GM19240 (cell line): ENCODE measurements around the gene OGA.
A peak's percentile ranks its signal among the peaks of the same experiment; 100 is the strongest.
"Not testable (repeated sequence)": the region's sequence is repeated elsewhere in the genome, so short reads cannot be mapped to it uniquely, and the experiment has no call there.

Experiments used
- DNase-seq: peaks from one replicate; pipeline ENCODE4 v3.0.0; 2011; ENCODE audit warnings: low spot score; ENCODE audit not compliant: insufficient read length

Gene OGA

DNA sequence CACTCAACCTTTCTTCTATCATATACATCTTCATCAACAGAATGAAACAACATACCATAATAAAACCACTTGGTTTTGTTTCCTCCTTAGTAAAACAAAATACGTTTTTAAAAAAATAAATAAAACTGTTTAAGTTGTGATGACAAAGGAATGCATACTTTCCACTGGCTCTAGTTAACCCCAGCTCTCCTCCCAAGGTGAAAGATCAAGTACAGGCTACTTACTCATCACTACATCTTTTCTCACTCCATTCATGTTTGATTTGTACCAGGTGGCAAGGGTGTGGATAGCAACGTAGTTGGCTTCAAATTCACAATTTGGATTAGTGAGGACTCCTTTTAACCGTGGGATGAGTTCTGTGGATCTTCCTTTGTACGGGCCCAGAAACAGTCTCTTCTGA is 14.7 kb downstream of the OGA start:
- DNase-seq: no peak

DNA sequence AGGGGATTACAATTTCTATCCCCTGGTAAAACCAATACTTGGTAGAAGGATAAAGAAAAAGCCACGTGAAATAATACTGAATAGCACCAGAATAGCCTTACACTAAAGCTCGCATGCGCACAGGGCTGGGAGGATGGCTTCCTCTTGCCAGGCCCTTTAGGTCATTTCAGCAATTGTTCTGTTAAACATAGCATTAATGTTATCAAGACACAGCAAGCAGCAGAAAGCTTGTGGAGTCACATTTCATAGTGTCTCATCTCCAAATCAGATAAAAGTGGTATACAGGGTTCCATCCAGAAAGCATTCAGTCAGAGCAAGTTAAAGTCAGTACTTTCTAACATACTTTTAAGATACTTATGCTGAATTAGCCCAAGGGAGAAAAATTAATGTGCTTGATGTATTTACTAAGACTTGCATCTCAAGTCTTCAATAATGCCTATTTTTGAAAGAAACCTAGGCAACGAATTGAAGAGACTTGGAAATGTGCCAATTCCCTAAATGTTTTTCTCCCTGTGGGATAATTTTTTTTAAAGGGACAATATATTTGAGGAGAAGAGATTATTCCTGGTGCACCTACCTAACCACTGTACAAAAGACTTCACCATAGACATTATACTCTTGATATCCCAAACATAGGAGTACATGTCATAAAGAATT is 20.7 kb downstream of the OGA start:
- no peak for DNase-seq

DNA sequence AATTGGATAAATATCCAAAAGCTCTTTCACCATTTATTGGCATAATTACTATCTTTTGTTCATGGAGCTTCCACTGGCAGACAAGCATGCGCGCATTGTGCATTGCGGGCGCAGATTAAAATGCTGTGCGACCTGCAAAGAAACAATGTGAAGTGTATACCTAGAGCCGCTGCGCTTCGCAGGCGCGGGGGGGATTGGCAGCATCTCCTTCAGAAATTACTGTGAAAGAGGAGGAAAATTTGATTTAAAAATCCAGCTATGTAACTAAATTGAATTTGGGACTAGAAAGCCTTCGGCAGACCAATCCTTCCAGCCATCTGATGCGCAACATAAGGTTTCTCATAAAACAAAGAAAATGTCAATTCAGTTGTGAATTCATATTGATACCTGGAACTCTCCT is 24.7 kb downstream of the OGA start:
- DNase-seq: no peak

DNA sequence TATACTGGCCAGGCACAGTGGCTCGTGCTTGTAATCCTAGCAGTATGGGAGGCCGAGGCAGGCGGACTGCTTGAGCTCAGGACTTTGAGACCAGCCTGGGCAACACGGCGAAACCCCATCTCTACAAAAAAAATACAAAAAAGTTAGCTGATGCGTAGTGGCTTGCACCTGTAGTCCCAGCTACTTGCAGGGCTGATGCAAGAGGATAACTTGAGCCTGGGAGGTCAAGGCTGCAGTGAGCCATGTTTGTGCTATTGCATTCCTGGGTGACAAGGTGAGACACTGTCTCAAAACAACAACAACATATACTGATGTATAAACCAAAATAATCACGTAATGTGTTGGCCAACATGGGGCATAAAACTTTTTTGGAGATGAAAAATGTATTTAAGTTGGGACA is 28.6 kb downstream of the OGA start:
- no peak for DNase-seq

DNA sequence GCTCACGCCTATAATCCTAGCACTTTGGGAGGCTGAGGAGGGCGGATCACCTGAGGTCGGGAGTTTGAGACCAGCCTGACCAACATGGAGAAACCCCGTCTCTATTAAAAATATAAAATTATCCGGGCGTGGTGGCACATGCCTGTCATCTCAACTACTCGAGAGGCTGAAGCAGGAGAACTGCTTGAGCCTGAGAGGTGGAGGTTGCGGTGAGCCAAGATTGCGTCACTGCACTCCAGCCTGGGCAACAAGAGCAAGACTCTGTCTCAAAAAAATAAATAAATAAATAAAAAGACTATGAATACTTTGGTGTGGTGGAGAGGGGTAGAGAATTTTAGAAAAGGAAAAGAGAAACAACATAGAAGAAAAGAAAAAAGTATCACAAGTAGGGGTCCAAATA is 29.0 kb downstream of the OGA start:
- not testable (repeated sequence) for DNase-seq

DNA sequence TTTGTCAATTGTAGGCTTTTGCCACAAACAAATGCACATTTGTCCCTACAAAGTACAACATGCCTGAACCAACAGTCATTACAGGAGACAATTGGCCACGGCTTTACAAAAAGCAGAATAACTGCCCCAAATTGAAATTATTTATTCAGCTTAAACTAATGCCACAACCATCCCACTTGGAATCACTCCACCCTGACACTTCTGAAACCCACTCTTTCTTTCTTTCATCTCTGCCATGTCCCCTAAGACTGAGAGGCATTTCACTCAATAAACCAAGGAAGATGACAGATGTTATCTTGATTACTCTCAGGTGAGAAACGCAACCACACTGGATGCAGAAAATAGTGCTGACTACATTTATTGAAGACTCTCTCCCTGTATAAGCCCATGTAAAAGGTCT is 32.4 kb downstream of the OGA start:
- DNase-seq: no peak

DNA sequence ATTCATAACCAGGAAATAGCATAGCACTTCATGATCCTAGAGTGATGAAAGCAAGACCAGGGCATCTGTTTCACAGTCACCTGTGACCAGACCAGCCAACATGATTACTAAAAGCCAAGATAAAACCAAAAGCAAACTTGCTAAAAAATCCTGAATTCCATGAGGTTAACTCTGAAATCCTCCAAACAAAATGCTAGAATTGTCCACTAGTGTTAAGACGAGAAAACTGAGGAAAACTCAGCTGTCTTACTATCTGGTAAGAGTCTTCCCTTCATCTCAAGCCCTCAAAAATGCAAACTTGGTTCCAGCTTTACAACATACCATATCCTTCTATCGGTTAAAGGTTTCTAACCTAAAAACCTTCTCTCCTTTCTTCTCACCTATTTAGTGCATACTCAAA is 33.7 kb downstream of the OGA start:
- DNase-seq: no peak

DNA sequence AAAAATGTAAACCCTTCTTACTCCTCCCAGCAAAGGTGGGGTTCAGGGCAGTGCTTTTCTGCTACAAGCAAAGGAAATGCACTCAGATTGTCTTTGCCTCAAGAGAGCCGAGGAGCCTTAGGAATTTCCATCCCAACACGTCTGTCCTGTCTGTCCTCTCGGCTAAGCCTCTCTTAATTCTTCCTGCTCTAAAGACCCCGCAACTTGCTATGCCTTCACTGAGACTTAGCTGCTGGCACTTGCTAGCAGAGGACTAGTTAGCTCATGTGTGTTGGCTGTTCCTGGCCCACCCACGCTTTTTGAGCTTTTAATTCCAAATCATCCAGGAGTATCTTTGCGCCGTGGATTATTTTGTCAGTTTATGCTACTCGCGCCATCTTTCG is 34.5 kb downstream of the OGA start:
- DNase-seq: no peak

DNA sequence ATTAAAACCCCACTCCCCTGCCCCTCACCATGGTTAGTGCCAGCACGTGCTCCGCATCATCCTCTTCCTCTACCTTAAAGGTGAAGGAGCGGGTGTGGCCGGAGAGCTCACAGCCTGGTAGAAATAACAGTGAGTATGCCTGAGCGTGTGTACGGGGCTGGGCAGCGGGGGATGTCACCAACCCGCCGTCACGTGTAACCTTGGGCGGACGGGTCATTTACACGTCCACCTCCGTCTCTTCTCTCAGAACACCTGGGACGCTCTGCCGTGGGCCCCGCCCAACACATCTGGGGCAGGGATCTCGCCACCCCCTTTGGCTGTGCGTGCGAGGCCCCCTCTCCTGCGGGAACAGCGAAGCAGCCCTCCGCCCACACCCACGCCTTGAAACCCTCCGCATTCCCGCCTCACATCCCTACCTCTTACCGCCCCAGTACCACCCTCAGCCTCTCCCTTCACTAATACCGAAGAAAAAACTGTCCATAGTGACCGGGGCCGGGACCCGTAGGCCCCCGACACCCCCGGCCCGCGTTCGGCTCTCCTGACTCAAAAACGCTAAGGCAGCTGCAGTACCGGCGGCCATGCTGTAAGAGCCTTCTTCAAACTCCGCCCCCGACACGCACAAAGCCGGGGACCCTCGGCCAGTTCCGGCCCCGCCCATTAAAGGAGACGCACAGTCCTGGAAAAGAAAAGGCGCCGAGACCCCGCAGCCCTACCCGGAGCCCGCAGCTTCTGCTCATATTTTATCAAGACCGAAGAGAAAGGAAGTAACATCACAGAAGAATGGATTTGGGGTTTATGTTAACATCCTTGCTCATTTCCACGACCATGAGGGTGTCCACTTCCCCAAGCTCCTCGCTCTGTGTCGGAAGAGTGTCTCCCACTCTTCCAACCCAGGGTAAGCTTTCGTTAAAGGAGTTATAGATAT is 35.2 kb downstream of the OGA start, which contains the start of gene NPM3:
NPM3 (minus strand) TSS at position 636 of the 925 bp plus-strand sequence; CDS start at position 580, 56 bp downstream.
- peak; percentile 81 for DNase-seq

DNA sequence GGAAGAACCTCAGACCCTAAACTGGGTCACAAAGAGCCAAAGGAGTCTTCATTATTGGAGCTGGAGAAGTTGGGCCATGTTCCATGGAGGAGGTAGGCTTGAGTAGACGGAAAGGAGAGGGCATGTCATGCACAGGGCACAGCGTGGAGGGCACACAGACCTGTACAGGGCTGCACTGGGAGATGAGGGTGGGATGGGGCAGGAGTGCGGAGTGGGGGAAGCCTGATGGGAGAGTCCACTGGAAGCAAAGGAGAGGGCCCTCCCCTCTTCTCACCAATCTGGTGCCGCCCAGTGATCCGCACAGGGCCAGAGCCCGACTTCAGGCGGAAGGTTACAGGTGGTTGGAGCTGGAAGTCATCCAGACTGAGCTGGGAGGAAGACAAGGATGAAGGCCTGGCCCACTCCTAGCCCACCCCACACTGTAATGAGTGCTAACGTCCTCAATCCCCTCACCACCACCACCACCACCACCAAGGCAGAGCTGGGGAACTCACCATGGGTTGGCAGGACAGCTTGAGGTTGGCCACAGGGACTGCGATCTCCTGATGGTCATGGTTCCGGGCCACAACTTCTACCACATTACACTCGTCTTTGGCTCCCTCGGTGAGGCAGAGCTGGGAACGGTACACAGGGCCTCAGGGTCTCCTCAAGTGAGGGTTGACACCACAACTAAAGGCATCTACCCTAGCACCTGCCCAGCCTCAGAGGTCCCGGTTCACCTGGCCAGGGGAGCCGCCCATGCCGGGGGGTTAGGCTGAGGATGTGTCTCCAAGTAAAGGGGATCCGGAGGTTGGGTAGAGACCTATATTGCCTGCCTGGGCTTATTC is 36.0 kb downstream of the OGA start:
- DNase-seq: no peak

DNA sequence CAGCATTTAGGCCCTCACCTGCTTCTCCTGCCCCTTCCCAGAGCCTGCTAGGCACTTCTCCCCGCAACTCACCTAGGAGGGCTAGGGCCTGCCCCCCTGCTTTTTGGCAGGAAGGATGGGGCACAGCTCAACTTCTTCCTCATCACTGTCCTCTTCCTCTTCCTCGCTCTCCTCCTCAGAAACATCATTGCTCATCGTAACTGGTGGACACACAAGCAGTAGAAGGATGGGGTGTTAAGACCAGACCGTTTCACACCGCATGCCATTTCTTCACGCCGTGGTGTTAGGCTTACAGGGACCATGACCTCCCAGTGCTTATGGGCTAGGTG is 36.6 kb downstream of the OGA start:
- no peak for DNase-seq

DNA sequence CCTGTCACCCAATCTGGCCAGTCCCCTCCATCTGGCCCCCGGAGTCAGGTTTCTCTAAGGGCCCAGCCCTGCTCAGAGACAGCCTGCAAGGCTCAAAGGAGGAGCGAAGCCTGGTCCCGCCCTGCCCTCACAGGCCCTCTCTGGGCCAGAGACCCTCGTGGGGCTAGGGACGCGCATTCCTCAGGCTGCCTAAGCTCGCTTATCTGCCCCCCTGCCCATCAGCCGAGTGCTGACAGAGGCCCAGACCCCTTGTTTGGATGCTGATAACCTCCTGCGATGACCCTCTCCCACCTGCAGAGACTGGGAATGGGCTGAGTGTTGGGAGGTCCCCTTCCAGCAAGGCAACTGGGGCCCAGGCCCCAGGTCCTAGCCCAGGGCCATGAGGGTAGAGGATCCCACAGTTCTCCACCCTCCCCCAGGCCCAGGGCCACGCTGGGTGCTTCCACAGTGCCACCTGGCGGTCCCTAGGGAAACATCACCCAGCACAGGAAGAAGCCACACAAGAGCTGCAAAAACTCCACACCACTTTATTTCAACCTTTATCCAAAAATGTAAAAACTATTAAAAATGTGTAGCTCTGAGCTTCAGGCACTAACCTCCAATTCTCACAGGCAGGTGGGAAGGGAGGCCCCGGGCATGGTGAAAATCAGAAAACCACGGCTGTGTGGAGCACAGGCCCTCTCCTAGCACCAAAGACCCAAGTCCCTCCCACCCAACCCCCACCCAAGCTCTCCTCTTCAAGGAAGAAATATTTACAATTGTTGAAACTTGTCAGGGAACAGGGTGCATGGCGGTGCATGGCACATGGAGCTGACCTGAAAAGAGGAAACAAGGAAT is 37.2 kb downstream of the OGA start:
- peak; percentile 86 for DNase-seq

DNA sequence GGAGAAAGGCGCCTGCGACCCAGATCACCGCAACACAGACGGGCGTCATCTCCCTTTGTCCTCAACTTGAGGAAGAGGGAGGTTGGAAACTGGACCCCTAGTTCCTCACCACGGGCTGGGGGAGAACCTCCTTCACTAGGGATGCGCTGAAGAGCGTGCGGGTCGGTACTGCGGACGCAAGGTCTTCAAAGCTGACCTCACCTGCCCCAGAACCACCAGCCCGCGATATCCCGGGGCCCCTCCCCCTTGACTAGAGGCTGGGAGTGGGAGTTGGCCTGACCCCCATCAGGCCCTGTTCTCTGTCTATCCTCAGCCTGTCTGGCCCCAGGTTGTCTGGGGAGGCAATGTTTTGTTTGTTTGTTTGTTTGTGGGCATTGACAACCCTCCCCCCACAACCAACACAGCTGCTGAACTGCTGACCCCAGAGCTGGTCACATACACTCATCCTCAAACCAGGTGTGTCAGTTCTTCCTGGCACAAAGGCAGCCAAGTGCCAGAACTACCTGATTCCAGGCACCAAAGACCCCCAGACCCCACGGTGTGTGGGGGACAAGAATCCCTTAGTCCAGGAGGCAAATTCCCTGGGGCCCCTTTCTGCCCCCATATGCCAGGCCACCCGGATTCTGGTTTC is 37.9 kb downstream of the OGA start:
- DNase-seq: no peak

DNA sequence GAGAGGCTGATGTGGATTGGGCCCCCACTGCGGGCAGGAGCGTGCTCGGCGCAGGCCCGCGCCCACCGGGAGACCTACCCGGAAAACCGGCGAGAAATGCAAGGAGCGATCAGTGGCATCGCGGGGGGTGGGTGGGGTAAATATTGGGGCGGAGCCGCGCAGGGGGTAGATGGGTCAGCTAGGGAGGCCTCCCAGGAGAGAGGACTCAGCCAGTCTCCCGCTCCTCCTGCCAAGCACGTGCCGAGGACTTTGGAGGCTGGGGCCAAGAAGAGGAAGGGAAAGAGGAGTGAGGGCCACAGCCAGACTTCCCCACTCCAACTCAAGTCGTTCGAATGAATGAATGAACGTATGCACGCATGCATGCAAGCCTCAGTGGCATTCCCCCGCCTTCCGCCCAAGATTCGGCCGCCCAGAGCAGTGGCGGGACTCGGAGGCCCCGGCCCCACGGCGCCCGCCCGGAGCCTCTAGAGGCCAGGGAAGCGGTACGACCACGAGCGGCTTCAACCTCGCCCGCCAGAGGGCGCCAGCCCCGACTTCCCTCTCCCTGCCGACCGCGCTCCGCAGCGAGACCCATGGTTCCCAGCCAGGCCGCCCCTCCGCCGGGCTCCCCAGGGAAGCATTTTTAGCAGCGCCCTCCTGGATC is 38.6 kb downstream of the OGA start:
- peak; percentile 79 for DNase-seq

DNA sequence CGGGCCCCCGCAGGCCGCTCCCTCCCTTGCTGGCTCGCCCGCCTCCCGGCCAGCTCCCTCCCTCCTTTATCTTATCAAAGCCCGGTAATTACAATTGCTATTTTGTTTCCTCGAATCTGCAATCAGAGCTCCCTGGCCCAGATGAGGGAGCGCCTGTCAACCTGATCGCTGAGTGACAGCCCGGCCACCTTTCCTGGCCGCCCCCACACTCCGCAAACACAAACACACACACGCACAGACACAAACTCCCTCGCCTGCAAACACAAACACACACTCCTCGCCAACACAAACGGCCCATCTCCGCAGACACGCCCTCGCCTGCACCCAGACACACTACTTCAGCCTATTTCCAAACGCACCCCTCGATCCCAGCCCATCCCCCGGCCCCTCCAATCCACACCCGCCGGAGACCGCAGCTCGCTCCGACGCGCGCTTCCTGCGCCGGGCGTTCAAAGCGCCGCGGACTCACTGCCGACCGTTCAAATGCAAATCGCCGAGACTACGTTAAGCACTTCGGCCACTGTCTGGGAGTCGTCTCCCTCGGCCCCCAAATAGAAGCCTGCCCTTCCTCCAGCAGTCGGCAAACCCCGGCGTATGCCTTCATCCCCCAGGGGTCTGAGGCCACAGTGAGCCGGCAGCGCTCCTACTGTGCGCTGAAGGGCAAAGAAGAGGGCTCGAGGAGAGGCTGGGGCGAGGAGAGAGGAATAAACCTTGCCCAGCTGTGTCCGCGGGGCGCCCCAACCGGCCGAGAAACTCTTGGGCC is 39.3 kb downstream of the OGA start:
- DNase-seq: no peak

DNA sequence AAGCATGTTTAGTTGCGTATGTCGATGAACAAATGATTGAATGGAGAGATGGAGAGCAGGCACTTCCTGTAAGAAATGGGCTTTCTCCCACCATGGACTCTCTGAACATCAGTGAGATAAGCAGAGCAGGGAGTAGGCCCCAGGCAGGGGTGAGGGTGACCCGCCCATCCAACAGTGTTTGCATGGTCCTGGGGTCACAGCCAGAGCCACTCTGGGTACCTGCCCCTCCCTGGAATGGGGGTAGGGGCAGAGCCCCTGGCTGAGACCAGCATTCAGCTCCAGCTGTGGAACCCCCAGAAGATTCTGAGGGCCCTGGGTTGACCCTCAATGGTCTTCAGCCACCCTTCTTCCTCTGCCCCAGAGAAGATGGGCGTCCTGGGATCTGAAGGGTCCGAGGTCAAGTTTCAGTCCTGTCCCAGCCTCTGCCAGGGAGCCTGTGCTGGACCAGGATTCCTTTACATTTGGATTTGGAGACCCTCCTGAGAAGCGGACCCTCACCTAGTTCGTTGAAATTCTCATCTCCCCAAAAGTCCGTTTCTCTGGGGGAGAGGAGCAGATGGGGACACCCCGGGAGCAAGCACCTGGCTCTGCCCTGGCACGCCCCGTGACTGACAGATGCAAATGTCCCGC is 40.0 kb downstream of the OGA start:
- no peak for DNase-seq

DNA sequence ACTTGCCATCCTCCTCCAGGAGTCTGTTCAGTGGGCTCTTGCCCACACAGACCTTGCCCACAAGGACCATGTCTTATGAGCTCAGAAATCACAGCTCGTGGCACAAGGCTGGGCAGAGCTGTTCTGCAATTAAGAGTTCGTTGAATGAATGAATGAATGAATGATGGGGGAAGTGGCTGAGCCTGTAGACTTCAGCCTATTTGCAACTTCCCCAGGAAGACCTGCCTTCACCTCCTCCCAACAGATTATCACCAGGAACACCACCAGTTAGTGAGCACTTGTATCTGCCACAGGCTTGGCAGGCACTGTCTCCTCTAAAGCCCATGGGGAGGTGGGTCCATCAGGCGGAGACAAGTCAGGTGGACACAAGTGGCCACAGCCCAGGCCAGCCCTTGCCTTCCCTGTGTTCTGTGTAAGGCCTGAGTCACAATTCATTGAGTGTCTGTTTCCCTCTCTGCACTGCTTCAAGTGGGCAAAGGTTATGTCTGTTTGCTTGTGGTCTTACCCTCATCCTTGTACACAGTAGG is 40.6 kb downstream of the OGA start:
- no peak for DNase-seq

DNA sequence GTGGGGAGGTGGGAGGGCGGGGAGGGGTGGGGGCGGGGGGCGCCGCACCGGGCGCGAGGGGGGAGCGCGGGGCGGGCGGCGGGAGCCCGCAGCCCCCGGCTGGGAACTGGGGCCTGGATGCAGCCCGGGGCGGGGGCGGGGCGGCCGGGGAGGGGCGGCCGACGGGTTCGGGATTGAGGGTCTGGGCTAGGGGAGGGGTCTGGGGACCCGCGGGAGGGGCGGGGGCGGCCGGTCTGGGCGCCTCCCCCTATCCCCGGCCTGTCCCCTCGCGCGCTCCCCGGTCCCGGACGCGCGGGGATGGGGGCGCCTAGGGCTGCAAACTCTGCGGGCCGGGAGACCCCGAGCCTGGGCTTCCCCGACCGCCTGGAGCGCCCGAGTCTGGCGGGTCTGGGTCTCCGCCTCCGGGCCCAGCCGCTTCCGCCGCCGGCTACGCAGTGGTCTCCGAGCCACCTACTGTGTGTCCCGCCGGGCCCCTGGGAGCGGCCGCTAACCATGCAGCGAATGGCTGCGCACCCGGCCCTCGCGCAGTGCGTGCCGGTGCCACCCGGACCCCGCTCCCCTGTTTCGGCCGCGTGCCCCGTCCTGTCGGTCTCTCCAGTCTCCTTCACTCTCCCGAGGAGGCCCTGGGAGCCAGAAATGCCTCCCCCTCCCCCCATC is 42.0 kb downstream of the OGA start:
- no peak for DNase-seq
